Testis (tissue), 3 donors: ENCODE results near the gene SLC39A7. TPM values are rescaled to one million over a fixed set of nuclear protein-coding genes. Genes with fewer than 3 reads are reported as not detected.

ENCODE experiments used
- DNase-seq: peaks from one replicate; pipeline ENCODE4 v3.0.0-alpha.2; 2019
- H3K27ac ChIP-seq, 2 donors: fragments of 200-600 bp; sonication (generic); one replicate each; pipeline ENCODE4 v1.5.1; 2019
- H3K27me3 ChIP-seq: fragments of 200-600 bp; sonication (generic); one replicate; pipeline ENCODE4 v1.5.1; 2019
- H3K36me3 ChIP-seq: fragments of 200-600 bp; sonication (generic); one replicate; pipeline ENCODE4 v1.5.1; 2017; ENCODE audit warnings: low read depth; ENCODE audit errors: missing control alignments
- H3K4me1 ChIP-seq: fragments of 200-600 bp; sonication (generic); one replicate; pipeline ENCODE4 v1.5.1; 2019
- H3K4me3 ChIP-seq, 2 donors: fragments of 200-600 bp; sonication (generic); one replicate each; pipeline ENCODE4 v1.5.1; 2017 to 2019
- H3K9me3 ChIP-seq: fragments of 200-600 bp; sonication (generic); one replicate; pipeline ENCODE4 v1.5.1; 2017
- POLR2A ChIP-seq: fragments of 450-650 bp; IDR thresholded peaks from one replicate; pipeline ENCODE4 v1.6.1; 2017; ENCODE audit warnings: antibody characterized with exemption, mild to moderate bottlenecking, moderate library complexity
- WGBS, 2 donors: methylation state at CpG; one replicate each; pipeline ENCODE4 v1.1.5; 2018; 5-methylcytosine and 5-hydroxymethylcytosine counted together
- intact Hi-C: fragments of 100-400 bp; cut with DNase I; formaldehyde crosslinking; loops from one replicate; pipeline ENCODE4 v1.15.1; 2023; ENCODE audit warnings: low total_unique reads
- polyA plus RNA-seq: library from polyadenylated mRNA; stranded (reverse); fragments of 350-450 nt; fragmentation: Illumina TruSeq; extraction: RNeasy Lipid Tissue Mini Kit (QIAGEN cat#74804); gene quantifications from one replicate; pipeline ENCODE4 v1.2.3, GENCODE V29; 2014; ENCODE audit warnings: low read depth, low replicate concordance; ENCODE audit not compliant: insufficient read depth
- total RNA-seq, 2 donors: library from RNA; depleted of rRNA; stranded (reverse); fragments of >200 nt; gene quantifications; one replicate each; pipeline ENCODE4 v1.2.3, GENCODE V29; 2016
- TF ChIP-seq, protein P1 (sequence below), 3 experiments: fragments of 450-650 bp in 2 of 3; fragments of 200-600 bp in 1 of 3; sonication (generic) in 1 of 3; IDR thresholded peaks; one replicate each; pipeline ENCODE4 v1.5.1; 2016 to 2019; ENCODE audit warnings: antibody characterized with exemption in 3 of 3, mild to moderate bottlenecking in 2 of 3, moderate library complexity in 1 of 3

The SLC39A7 gene
- total and polyA plus RNA-seq, 3 donors from 2014 or later = 79.1 to 87.7 (median 85.7) TPM

DNA sequence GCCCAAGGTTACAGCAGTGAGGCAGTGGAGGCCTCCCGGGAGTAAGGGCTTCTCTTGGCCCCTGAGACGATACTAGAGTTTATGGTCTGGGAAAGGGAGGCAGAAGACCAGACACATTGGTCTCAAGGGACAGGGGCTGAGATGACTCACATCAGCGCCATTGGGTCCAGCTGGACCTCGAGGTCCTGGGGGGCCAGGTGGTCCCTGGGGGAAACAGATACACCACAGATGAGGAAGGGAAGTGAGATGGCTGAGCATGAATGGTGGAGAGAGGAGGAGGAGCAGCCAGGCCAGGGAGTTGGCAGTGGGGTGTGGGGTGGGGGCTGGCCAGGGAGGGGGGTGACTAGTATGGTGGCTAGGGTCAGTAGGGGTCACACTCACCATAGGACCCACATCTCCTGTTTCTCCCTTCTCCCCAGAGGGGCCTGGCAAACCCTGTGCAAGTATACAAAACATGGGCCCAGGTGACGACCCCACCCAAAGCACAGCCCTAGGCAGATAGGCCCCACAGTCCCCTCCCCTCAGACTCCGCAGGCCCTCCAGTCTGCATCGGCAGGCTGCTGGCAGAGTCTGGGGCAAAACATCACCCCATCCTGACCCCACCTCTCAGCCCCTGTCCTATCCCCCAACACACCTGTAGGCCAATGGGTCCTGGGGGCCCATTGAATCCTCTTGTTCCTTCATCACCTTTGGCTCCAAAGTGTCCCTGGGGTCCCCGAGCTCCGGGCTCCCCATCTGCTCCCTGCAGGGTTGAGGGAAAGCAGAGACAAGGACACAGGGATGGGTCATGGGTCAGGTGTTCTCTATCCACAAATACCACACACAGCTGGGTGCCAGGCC is 30.3 kb upstream of the SLC39A7 start:
- 84 to 90% methylated on average over 8 to 9 of the region's 9 CpGs for WGBS, 2 donors
- intact Hi-C loops = no loop called here

DNA sequence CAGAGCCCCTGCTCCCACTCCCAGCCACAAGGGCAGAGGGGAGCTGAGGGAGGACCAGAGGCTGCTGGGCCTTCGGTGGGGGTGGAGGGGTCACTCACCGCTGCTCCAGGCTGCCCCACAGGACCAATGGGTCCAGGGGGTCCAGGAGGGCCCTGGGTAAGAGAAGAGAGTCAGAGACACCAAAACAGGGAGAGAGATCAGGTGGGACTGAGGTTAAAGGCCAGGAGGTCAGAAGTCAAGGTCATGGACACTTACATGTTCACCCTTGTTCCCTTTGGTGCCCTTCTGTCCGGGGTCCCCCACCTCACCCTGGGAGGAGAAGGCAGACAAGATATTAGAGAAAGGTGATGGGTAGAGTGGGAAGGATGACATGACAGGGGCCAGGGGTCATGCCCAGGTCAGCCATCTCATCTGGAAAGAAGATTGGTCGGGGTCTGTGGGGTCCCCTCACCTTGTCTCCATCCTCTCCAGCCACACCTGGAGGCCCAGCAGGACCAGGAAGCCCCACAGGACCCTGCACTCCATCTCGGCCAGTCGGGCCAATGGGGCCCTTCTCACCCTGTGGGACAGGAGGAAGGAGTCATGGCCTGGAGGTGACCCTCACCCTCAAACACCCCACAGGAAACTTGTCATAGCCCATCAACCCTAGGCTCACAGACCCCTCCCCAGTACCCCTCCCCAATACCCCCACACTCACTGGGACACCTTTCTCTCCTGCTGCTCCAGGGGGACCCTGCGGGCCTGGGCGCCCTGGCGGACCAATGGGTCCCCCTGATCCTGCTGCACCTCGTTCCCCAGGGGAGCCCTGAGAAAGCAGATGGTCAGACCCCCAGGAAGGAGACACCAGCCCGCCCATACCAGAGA is 29.4 kb upstream of the SLC39A7 start:
- Histone ChIP-seq H3K9me3 (no peaks in the 10 kb centered on the region), H3K27me3 (no peaks in the 10 kb centered on the region), H3K4me1 (no peaks in the 10 kb centered on the region), H3K4me3 (no peak overlapping the region), H3K36me3 (no peaks in the 10 kb centered on the region), H3K27ac (no peak overlapping the region)
- TF ChIP-seq POLR2A = no peak
- TF ChIP-seq, protein P1, sequence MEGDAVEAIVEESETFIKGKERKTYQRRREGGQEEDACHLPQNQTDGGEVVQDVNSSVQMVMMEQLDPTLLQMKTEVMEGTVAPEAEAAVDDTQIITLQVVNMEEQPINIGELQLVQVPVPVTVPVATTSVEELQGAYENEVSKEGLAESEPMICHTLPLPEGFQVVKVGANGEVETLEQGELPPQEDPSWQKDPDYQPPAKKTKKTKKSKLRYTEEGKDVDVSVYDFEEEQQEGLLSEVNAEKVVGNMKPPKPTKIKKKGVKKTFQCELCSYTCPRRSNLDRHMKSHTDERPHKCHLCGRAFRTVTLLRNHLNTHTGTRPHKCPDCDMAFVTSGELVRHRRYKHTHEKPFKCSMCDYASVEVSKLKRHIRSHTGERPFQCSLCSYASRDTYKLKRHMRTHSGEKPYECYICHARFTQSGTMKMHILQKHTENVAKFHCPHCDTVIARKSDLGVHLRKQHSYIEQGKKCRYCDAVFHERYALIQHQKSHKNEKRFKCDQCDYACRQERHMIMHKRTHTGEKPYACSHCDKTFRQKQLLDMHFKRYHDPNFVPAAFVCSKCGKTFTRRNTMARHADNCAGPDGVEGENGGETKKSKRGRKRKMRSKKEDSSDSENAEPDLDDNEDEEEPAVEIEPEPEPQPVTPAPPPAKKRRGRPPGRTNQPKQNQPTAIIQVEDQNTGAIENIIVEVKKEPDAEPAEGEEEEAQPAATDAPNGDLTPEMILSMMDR (IDR thresholded peaks at IDR 0.05) = no peak
- intact Hi-C loops = no loop called here
- 89% methylated on average over 8 to 11 of the region's 11 CpGs for WGBS, 2 donors
- DNase-seq = no peak

More for the DNA sequence above, 30.3 kb upstream of the SLC39A7 start:
- Histone ChIP-seq H3K4me3 (no peak overlapping the region), H3K9me3 (no peaks in the 10 kb centered on the region), H3K27ac (no peak overlapping the region), H3K27me3 (no peaks in the 10 kb centered on the region), H3K4me1 (no peaks in the 10 kb centered on the region), H3K36me3 (no peaks in the 10 kb centered on the region)
- no peak for DNase-seq
- TF ChIP-seq, protein P1 (IDR thresholded peaks at IDR 0.05) = no peak
- no peak for TF ChIP-seq POLR2A

DNA sequence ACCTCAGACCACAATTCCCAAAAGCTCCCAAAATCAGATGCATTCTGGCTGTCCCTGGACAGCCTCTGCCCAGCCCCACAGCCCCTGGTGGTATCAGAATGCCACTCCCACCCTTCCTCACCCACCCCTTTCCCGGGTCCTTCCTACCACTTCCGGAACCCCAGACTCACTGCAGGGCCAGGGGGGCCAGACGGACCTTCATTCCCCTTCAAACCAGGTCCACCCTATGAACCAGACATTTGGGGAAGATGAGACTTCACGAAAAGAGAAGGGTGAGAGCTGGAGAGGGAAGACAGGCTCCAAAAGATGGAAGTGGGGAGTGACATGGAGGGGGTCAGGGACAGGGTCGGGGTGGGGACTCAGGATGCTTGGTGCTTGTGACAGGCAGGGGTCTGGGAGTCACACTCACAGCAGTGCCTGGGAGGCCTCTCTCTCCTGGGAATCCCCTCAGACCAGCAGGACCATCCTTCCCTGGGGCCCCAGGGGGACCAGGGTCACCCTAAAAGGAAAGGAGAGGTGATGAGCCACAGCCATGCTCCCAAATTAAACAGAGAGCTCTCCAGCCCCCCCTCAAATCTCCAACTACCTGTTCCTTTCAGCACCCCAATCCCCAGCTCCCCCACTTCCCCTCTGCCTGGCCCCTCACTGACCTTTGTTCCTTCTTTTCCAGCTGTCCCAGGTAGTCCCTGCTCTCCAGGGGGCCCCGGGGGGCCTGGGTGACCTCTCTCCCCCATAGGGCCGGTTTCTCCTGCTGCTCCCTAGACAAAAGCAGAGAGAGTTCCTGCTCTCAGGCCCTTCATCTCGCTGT is 28.6 kb upstream of the SLC39A7 start:
- H3K27ac ChIP-seq = no peak overlapping the region
- H3K36me3 ChIP-seq = no peaks in the 10 kb centered on the region
- no peaks in the 10 kb centered on the region for H3K4me1 ChIP-seq
- no peak overlapping the region for H3K4me3 ChIP-seq
- intact Hi-C loops = no loop called here
- DNase-seq = no peak
- no peaks in the 10 kb centered on the region for H3K27me3 ChIP-seq
- 79 to 82% methylated on average over 7 to 8 of the region's 8 CpGs for WGBS, 2 donors
- TF ChIP-seq, protein P1 (IDR thresholded peaks at IDR 0.05) = no peak
- TF ChIP-seq POLR2A = no peak
- H3K9me3 ChIP-seq = no peaks in the 10 kb centered on the region

- intact Hi-C loops = no loop called here
- 82 to 85% methylated on average over 14 to 16 of the region's 16 CpGs for WGBS, 2 donors
- Histone ChIP-seq H3K4me1 (no peaks in the 10 kb centered on the region), H3K27ac (no peak overlapping the region), H3K36me3 (no peaks in the 10 kb centered on the region), H3K9me3 (no peaks in the 10 kb centered on the region), H3K27me3 (no peaks in the 10 kb centered on the region), H3K4me3 (no peak overlapping the region)
- no peak for DNase-seq
- TF ChIP-seq POLR2A = no peak
- TF ChIP-seq, protein P1 (IDR thresholded peaks at IDR 0.05) = peak in 2 of 3 experiments; percentile 15 to 33
Measured at GRCh38 chr6:33172688-33173534, 27.8 kb upstream of the SLC39A7 start.
